BLaER1 treated with 17β-estradiol and CSF1 and Interleukin-3, amounts not matched to agents 10 nM and 100 nM (cell line): ENCODE results near the gene TNIK.

ENCODE experiments used
- H3K27ac ChIP-seq, 11 experiments: shearing (Covaris generic); formaldehyde crosslinking; 2 replicates each; pipeline ENCODE4 v1.8.1; 2022
- H3K27me3 ChIP-seq, 11 experiments: shearing (Covaris generic); formaldehyde crosslinking; 2 replicates each; pipeline ENCODE4 v1.8.1; 2022
- H3K36me3 ChIP-seq, 11 experiments: shearing (Covaris generic); formaldehyde crosslinking; 2 replicates each; pipeline ENCODE4 v1.8.1; 2022
- H3K4me1 ChIP-seq, 10 experiments: shearing (Covaris generic); formaldehyde crosslinking; 2 replicates each; pipeline ENCODE4 v1.8.1; 2022
- H3K4me2 ChIP-seq, 11 experiments: shearing (Covaris generic); formaldehyde crosslinking; 2 replicates each; pipeline ENCODE4 v1.8.1; 2022
- H3K4me3 ChIP-seq, 10 experiments: shearing (Covaris generic); formaldehyde crosslinking; 2 replicates each; pipeline ENCODE4 v1.8.1; 2022
- H3K9ac ChIP-seq, 11 experiments: shearing (Covaris generic); formaldehyde crosslinking; 2 replicates each; pipeline ENCODE4 v1.8.1; 2022
- H3K9me3 ChIP-seq, 11 experiments: shearing (Covaris generic); formaldehyde crosslinking; replicated peaks in 1 of 11; 2 replicates each; pipeline ENCODE4 v1.8.1; 2022
- H4K20me1 ChIP-seq, 11 experiments: shearing (Covaris generic); formaldehyde crosslinking; 2 replicates each; pipeline ENCODE4 v1.8.1; 2022
- Cebpa-rat ChIP-seq, 11 experiments: shearing (Covaris generic); IDR thresholded peaks; 2 replicates each; pipeline ENCODE4 v1.8.1; 2022

Gene TNIK

GRCh38 chr3:171351676-171352075 is 108.5 kb downstream of the TNIK start:
- no peak overlapping the region for H3K27ac ChIP-seq

GRCh38 chr3:171350364-171350763 is 109.8 kb downstream of the TNIK start:
- no peaks in the 10 kb centered on the region for H4K20me1 ChIP-seq
- no peak overlapping the region for H3K4me3 ChIP-seq
- H3K4me2 ChIP-seq, result peak overlapping the region in 3 of 11 experiments; percentile 27 to 89 (median 38); a peak in 5 of 22 replicates
- H3K27me3 ChIP-seq, result no peaks in the 10 kb centered on the region
- H3K4me1 ChIP-seq, result peaks cover 9 to 66% (median 19%) of the 10 kb centered on the region in 10 experiments; a peak in 19 of 20 replicates
- H3K9ac ChIP-seq, result no peak overlapping the region
- H3K27ac ChIP-seq, result no peak overlapping the region
- H3K9me3 ChIP-seq, result no peaks in the 10 kb centered on the region
- no peaks in the 10 kb centered on the region for H3K36me3 ChIP-seq
- TF ChIP-seq Cebpa-rat (IDR thresholded peaks at IDR 0.05), result no peak

More at GRCh38 chr3:171351676-171352075, 108.5 kb downstream of the TNIK start:
- Histone ChIP-seq H3K4me3 (no peak overlapping the region), H3K9ac (no peak overlapping the region), H3K9me3 (no peaks in the 10 kb centered on the region), H3K36me3 (no peaks in the 10 kb centered on the region), H3K4me1 (peaks cover 9 to 55% (median 17%) of the 10 kb centered on the region in 10 experiments; a peak in 19 of 20 replicates), H4K20me1 (no peaks in the 10 kb centered on the region), H3K27me3 (no peaks in the 10 kb centered on the region), H3K4me2 (peak overlapping the region in 2 of 11 experiments; percentile 29 to 56; a peak in 4 of 22 replicates)
- no peak for TF ChIP-seq Cebpa-rat (IDR thresholded peaks at IDR 0.05)

GRCh38 chr3:171349392-171349791 is 110.8 kb downstream of the TNIK start:
- H3K4me2 ChIP-seq, result peak overlapping the region in 2 of 11 experiments; percentile 11 to 89; a peak in 3 of 22 replicates
- H3K27me3 ChIP-seq, result no peaks in the 10 kb centered on the region
- no peak overlapping the region for H3K4me3 ChIP-seq
- H3K9me3 ChIP-seq, result no peaks in the 10 kb centered on the region
- H4K20me1 ChIP-seq, result no peaks in the 10 kb centered on the region
- H3K9ac ChIP-seq, result no peak overlapping the region
- H3K27ac ChIP-seq, result no peak overlapping the region
- no peak for TF ChIP-seq Cebpa-rat (IDR thresholded peaks at IDR 0.05)
- no peaks in the 10 kb centered on the region for H3K36me3 ChIP-seq
- H3K4me1 ChIP-seq, result peaks cover 9 to 72% (median 19%) of the 10 kb centered on the region in 10 experiments; a peak in 19 of 20 replicates

- H3K36me3 ChIP-seq, result no peaks in the 10 kb centered on the region
- peak overlapping the region in 2 of 11 experiments; percentile 49 to 55; a peak in 5 of 22 replicates for H3K9ac ChIP-seq
- no peaks in the 10 kb centered on the region for H4K20me1 ChIP-seq
- H3K4me3 ChIP-seq, result no peak overlapping the region; a peak in 1 of 20 replicates
- peaks cover 9 to 79% (median 19%) of the 10 kb centered on the region in 10 experiments; a peak in 19 of 20 replicates for H3K4me1 ChIP-seq
- peaks cover 0 to 3% (median 0%) of the 10 kb centered on the region in 11 experiments; a peak in 5 of 22 replicates for H3K9me3 ChIP-seq
- TF ChIP-seq Cebpa-rat (IDR thresholded peaks at IDR 0.05), result no peak
- H3K27ac ChIP-seq, result peak overlapping the region in 4 of 11 experiments; percentile 46 to 71 (median 62); a peak in 9 of 22 replicates
- H3K27me3 ChIP-seq, result no peaks in the 10 kb centered on the region
- H3K4me2 ChIP-seq, result peak overlapping the region; percentile 17 to 89 (median 43); a peak in 19 of 22 replicates
Measured at GRCh38 chr3:171348121-171348520, 112.1 kb downstream of the TNIK start.

GRCh38 chr3:171347301-171348039 is 112.7 kb downstream of the TNIK start:
- no peaks in the 10 kb centered on the region for H3K36me3 ChIP-seq
- peak overlapping the region in 2 of 11 experiments; percentile 49 to 55; a peak in 4 of 22 replicates for H3K9ac ChIP-seq
- peak overlapping the region in 4 of 11 experiments; percentile 46 to 71 (median 62); a peak in 9 of 22 replicates for H3K27ac ChIP-seq
- H3K9me3 ChIP-seq, result peaks cover 5 to 10% (median 6%) of the 10 kb centered on the region in 11 experiments; a peak in 14 of 22 replicates
- H3K4me3 ChIP-seq, result no peak overlapping the region; a peak in 1 of 20 replicates
- no peaks in the 10 kb centered on the region for H4K20me1 ChIP-seq
- TF ChIP-seq Cebpa-rat (IDR thresholded peaks at IDR 0.05), result no peak
- peaks cover 9 to 79% (median 19%) of the 10 kb centered on the region in 10 experiments; a peak in 19 of 20 replicates for H3K4me1 ChIP-seq
- peak overlapping the region; percentile 17 to 89 (median 43); a peak in 19 of 22 replicates for H3K4me2 ChIP-seq
- no peaks in the 10 kb centered on the region for H3K27me3 ChIP-seq

- Histone ChIP-seq H3K27ac (peak overlapping the region in 4 of 11 experiments; percentile 46 to 71 (median 62); a peak in 7 of 22 replicates), H3K4me1 (peaks cover 9 to 73% (median 19%) of the 10 kb centered on the region in 10 experiments; a peak in 19 of 20 replicates), H3K4me3 (no peak overlapping the region; a peak in 1 of 20 replicates), H3K9ac (peak overlapping the region in 2 of 11 experiments; percentile 49 to 55; a peak in 3 of 22 replicates), H3K27me3 (no peaks in the 10 kb centered on the region), H3K4me2 (peak overlapping the region in 5 of 11 experiments; percentile 30 to 89 (median 67); a peak in 11 of 22 replicates), H4K20me1 (no peaks in the 10 kb centered on the region), H3K36me3 (no peaks in the 10 kb centered on the region), H3K9me3 (peaks cover 5 to 16% (median 10%) of the 10 kb centered on the region in 11 experiments; a peak in 14 of 22 replicates)
- no peak for TF ChIP-seq Cebpa-rat (IDR thresholded peaks at IDR 0.05)
Measured at GRCh38 chr3:171346582-171347300, 113.5 kb downstream of the TNIK start.

GRCh38 chr3:171346019-171346418 is 114.2 kb downstream of the TNIK start:
- Histone ChIP-seq H3K27me3 (no peaks in the 10 kb centered on the region), H3K9me3 (peaks cover 5 to 16% (median 10%) of the 10 kb centered on the region in 11 experiments; a peak in 14 of 22 replicates), H4K20me1 (no peaks in the 10 kb centered on the region), H3K9ac (no peak overlapping the region), H3K4me1 (peaks cover 9 to 68% (median 19%) of the 10 kb centered on the region in 10 experiments; a peak in 19 of 20 replicates), H3K4me2 (peak overlapping the region in 1 of 11 experiments; percentile 89; a peak in 1 of 22 replicates), H3K4me3 (no peak overlapping the region), H3K27ac (no peak overlapping the region), H3K36me3 (no peaks in the 10 kb centered on the region)
- TF ChIP-seq Cebpa-rat (IDR thresholded peaks at IDR 0.05), result no peak

- no peak for TF ChIP-seq Cebpa-rat (IDR thresholded peaks at IDR 0.05)
Measured at GRCh38 chr3:171345107-171345843, 114.9 kb downstream of the TNIK start.

More at GRCh38 chr3:171345107-171345843, 114.9 kb downstream of the TNIK start:
- Histone ChIP-seq H3K9me3 (peaks cover 5 to 16% (median 10%) of the 10 kb centered on the region in 11 experiments; a peak in 14 of 22 replicates), H3K36me3 (no peaks in the 10 kb centered on the region), H3K4me3 (no peak overlapping the region), H3K4me2 (0 out of 22 replicates have a peak overlapping the region, but pooled peaks of 1 of the 11 experiments have one; percentile 1), H4K20me1 (no peaks in the 10 kb centered on the region), H3K27me3 (no peaks in the 10 kb centered on the region), H3K4me1 (peaks cover 9 to 60% (median 19%) of the 10 kb centered on the region in 10 experiments; a peak in 19 of 20 replicates), H3K9ac (no peak overlapping the region), H3K27ac (no peak overlapping the region)
